Body of pancreas (tissue), 4 donors: Measurements from ENCODE around the gene FANCF.

Experiments
- POLR2A ChIP-seq, 3 donors: fragments of 450-650 bp; IDR thresholded peaks; one replicate each; pipeline ENCODE4 v1.6.1; 2016; ENCODE audit warnings: antibody characterized with exemption in 3 of 3, mild to moderate bottlenecking in 2 of 3
- TF ChIP-seq, protein P1 (sequence below), 7 experiments: fragments of 450-650 bp in 4 of 7; fragments of 200-600 bp in 3 of 7; sonication (generic) in 3 of 7; IDR thresholded peaks; one replicate each; pipeline ENCODE4 v1.5.1; 2016 to 2019; ENCODE audit warnings: antibody characterized with exemption in 7 of 7

DNA sequence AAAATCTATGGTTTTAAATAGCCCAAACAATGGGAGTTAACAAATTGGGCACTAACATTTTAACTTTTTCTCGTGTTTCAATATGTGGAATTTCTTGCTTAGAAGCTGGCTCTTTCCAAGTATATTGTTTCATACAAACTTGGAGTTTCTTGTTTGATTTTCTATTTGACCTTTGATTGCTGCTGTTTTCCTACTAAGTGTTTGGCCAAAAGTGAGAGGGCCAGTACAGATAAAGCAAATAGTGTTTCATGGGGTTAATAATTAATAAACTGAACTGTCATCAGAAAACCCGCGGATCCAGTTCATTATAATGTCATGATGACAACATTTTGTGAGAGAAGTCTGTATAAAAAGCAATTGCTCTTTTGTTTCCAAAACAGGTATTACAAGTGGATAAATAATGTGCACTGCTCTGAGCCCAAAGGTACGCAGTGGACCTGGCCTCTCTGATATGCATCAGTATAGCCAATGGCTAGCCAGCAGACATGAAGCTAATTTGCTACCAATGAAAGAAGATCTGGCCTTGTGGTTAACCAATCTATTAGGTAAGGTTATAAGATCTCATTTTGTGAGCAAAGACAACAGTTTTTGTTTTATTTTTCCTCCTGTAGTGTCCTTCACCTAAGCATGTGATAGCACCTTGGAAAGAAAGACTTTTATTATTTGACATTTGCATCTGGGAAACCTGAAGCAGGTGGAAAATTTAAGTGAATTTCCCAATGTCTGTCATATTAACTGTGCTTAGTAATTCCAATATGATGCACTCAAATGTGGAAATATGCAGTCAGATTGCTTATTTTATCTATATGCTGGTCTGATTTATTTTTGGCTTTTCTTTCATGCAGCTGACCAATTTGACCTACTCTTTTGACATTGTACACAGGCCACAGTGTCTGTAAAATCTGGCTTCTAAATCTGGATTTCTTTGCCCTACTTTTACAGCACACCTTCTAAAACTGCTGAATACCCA is 49.1 kb upstream of the FANCF start:
- peak in 2 of 3 donors; percentile 47 to 48 for TF ChIP-seq POLR2A (IDR thresholded peaks at IDR 0.05)
- TF ChIP-seq, protein P1, sequence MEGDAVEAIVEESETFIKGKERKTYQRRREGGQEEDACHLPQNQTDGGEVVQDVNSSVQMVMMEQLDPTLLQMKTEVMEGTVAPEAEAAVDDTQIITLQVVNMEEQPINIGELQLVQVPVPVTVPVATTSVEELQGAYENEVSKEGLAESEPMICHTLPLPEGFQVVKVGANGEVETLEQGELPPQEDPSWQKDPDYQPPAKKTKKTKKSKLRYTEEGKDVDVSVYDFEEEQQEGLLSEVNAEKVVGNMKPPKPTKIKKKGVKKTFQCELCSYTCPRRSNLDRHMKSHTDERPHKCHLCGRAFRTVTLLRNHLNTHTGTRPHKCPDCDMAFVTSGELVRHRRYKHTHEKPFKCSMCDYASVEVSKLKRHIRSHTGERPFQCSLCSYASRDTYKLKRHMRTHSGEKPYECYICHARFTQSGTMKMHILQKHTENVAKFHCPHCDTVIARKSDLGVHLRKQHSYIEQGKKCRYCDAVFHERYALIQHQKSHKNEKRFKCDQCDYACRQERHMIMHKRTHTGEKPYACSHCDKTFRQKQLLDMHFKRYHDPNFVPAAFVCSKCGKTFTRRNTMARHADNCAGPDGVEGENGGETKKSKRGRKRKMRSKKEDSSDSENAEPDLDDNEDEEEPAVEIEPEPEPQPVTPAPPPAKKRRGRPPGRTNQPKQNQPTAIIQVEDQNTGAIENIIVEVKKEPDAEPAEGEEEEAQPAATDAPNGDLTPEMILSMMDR (IDR thresholded peaks at IDR 0.05), result no peak
